ENCODE results near the gene BPGM.

The BPGM gene

DNA sequence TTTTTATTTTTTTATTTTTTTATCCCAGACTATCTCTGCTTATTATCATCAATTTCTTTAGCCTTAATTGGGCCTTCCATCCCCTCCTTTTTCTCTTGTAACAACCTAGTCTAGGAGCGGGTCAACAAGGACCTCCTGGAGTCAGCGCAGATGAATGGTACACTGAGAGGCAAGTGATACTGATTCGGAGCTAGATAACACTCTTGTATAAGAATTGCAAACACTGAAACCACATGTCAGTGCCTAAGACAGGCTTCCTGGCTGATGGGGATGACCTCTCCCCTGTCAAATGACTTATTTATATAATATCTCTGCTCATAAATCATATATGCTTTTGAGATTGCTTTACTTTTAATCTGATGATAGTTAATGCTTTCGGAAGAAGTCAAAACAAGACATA, 22.7 kb downstream of the BPGM start:
- no peak for DNase-seq
- Histone ChIP-seq H3K9ac (ENCODE audit: low read depth, low read length) (peak overlapping the region; percentile 9; the same call in 1 of the 2 replicates), H3K9me3 (ENCODE audit: insufficient read depth, low read length, severe bottlenecking) (no peaks in the 10 kb centered on the region), H3K27me3 (ENCODE audit: insufficient read depth, low read length, poor library complexity) (no peaks in the 10 kb centered on the region), H4K20me1 (ENCODE audit: insufficient read depth, low read length) (no peaks in the 10 kb centered on the region), H3K79me2 (ENCODE audit: insufficient read depth, low read length) (no peaks in the 10 kb centered on the region), H2AFZ (ENCODE audit: low read depth, low read length) (no peak overlapping the region), H3K27ac (ENCODE audit: low read length) (peak overlapping the region; percentile 55), H3K4me3 (ENCODE audit: low read depth in 1 of 2, low read length in 2 of 2) (peak overlapping the region in 1 of 2 experiments; percentile 30; a peak in 1 of 4 replicates), H3K4me1 (ENCODE audit: insufficient read depth, low read length) (peaks cover 26% of the 10 kb centered on the region), H3K36me3 (ENCODE audit: insufficient read depth, low read length) (no peaks in the 10 kb centered on the region), H3K4me2 (ENCODE audit: insufficient read depth, low read length) (peak overlapping the region; percentile 56)
- TF ChIP-seq CTCF (IDR thresholded peaks at IDR 0.05; ENCODE audit: borderline replicate concordance, extremely low read depth, low read length, poor library complexity, severe bottlenecking) (no peak), EZH2 (IDR thresholded peaks at IDR 0.05; ENCODE audit: borderline replicate concordance, low read depth, low read length, severe bottlenecking) (no peak)
- ATAC-seq (ENCODE audit: insufficient read depth, low read depth): peak; percentile 26; the same call in 1 of the 3 replicates

GRCh38 chr7:134669845-134670373, 23.3 kb downstream of the BPGM start:
- Histone ChIP-seq H3K9me3 (ENCODE audit: insufficient read depth, low read length, severe bottlenecking) (no peaks in the 10 kb centered on the region), H3K4me1 (ENCODE audit: insufficient read depth, low read length) (peaks cover 26% of the 10 kb centered on the region), H3K9ac (ENCODE audit: low read depth, low read length) (peak overlapping the region; percentile 9; the same call in 1 of the 2 replicates), H2AFZ (ENCODE audit: low read depth, low read length) (no peak overlapping the region), H3K27ac (ENCODE audit: low read length) (peak overlapping the region; percentile 55), H3K4me2 (ENCODE audit: insufficient read depth, low read length) (peak overlapping the region; percentile 56), H4K20me1 (ENCODE audit: insufficient read depth, low read length) (no peaks in the 10 kb centered on the region), H3K79me2 (ENCODE audit: insufficient read depth, low read length) (no peaks in the 10 kb centered on the region), H3K36me3 (ENCODE audit: insufficient read depth, low read length) (no peaks in the 10 kb centered on the region), H3K27me3 (ENCODE audit: insufficient read depth, low read length, poor library complexity) (no peaks in the 10 kb centered on the region), H3K4me3 (ENCODE audit: low read depth in 1 of 2, low read length in 2 of 2) (peak overlapping the region in 1 of 2 experiments; percentile 30; a peak in 2 of 4 replicates)
- ATAC-seq (ENCODE audit: insufficient read depth, low read depth) (peak; percentile 97), DNase-seq (peak; percentile 87)
- TF ChIP-seq EZH2 (IDR thresholded peaks at IDR 0.05; ENCODE audit: borderline replicate concordance, low read depth, low read length, severe bottlenecking) (no peak), CTCF (IDR thresholded peaks at IDR 0.05; ENCODE audit: borderline replicate concordance, extremely low read depth, low read length, poor library complexity, severe bottlenecking) (no peak)

DNA sequence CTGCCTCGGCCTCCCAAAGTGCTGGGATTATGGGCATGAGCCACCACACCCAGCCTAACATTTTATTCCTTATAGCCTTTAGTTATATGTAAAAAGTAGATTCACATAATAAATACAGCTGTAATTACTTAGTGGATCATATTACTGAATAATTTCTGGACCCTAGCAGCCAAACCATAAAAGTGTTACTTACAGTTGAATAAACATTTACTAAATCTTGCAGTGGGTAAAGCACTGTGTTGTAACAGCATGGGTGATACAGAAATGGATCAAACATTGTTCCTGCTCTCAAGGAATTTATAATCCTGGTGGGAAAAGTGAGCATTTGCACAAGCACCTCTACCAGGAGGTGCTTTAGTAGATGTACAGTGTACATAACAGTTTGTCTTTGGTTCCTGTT, 25.0 kb downstream of the BPGM start:
- Histone ChIP-seq H3K27me3 (ENCODE audit: insufficient read depth, low read length, poor library complexity) (no peaks in the 10 kb centered on the region), H3K4me1 (ENCODE audit: insufficient read depth, low read length) (peaks cover 26% of the 10 kb centered on the region), H3K4me3 (ENCODE audit: low read depth in 1 of 2, low read length in 2 of 2) (no peak overlapping the region), H3K9me3 (ENCODE audit: insufficient read depth, low read length, severe bottlenecking) (no peaks in the 10 kb centered on the region), H4K20me1 (ENCODE audit: insufficient read depth, low read length) (no peaks in the 10 kb centered on the region), H3K79me2 (ENCODE audit: insufficient read depth, low read length) (no peaks in the 10 kb centered on the region), H3K9ac (ENCODE audit: low read depth, low read length) (no peak overlapping the region), H3K4me2 (ENCODE audit: insufficient read depth, low read length) (no peak overlapping the region), H3K27ac (ENCODE audit: low read length) (no peak overlapping the region), H2AFZ (ENCODE audit: low read depth, low read length) (no peak overlapping the region), H3K36me3 (ENCODE audit: insufficient read depth, low read length) (no peaks in the 10 kb centered on the region)
- DNase-seq: no peak
- ATAC-seq (ENCODE audit: insufficient read depth, low read depth): no peak
- no peak for TF ChIP-seq EZH2 (IDR thresholded peaks at IDR 0.05; ENCODE audit: borderline replicate concordance, low read depth, low read length, severe bottlenecking)

DNA sequence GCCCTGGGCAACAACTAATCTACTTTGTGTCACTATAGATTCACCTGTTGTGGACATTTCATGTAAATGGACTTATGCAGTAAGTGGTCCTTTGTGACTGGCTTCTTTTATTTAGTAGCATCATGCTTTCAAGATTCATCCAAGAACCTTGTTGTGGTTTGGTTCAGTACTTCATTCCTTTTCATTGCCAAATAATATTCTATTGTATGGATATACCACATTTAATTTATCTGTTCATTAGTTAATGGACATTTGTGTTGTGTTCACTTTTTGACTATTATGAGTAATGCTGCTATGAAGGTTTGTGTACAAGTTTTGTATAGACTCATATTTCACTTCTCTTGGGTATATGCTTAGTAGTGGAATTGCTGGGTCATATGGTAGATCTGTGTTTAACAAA, 27.8 kb downstream of the BPGM start:
- no peak overlapping the region for H3K27ac ChIP-seq (ENCODE audit: low read length)
- no peak for ATAC-seq (ENCODE audit: insufficient read depth, low read depth)
- H3K9ac ChIP-seq (ENCODE audit: low read depth, low read length): no peak overlapping the region
- no peak overlapping the region for H3K4me3 ChIP-seq (ENCODE audit: low read depth in 1 of 2, low read length in 2 of 2)
- DNase-seq: no peak
- no peak overlapping the region for H2AFZ ChIP-seq (ENCODE audit: low read depth, low read length)
- TF ChIP-seq CTCF (IDR thresholded peaks at IDR 0.05; ENCODE audit: borderline replicate concordance, extremely low read depth, low read length, poor library complexity, severe bottlenecking) (no peak), EZH2 (IDR thresholded peaks at IDR 0.05; ENCODE audit: borderline replicate concordance, low read depth, low read length, severe bottlenecking) (no peak)
- peaks cover 5% of the 10 kb centered on the region; the same call in 1 of the 2 replicates for H3K36me3 ChIP-seq (ENCODE audit: insufficient read depth, low read length)
- no peaks in the 10 kb centered on the region for H3K9me3 ChIP-seq (ENCODE audit: insufficient read depth, low read length, severe bottlenecking)
- no peak overlapping the region for H3K4me2 ChIP-seq (ENCODE audit: insufficient read depth, low read length)
- H3K4me1 ChIP-seq (ENCODE audit: insufficient read depth, low read length): peaks cover 12% of the 10 kb centered on the region
- H3K79me2 ChIP-seq (ENCODE audit: insufficient read depth, low read length): no peaks in the 10 kb centered on the region
- no peaks in the 10 kb centered on the region for H4K20me1 ChIP-seq (ENCODE audit: insufficient read depth, low read length)
- H3K27me3 ChIP-seq (ENCODE audit: insufficient read depth, low read length, poor library complexity): no peaks in the 10 kb centered on the region
